Brain pericyte (primary cell): ENCODE results near the gene USP17L5.
"Not testable (repeated sequence)": the region's sequence is repeated elsewhere in the genome, so short reads cannot be mapped to it uniquely, and the experiment has no call there.

ENCODE experiments used
- DNase-seq: peaks from one replicate; pipeline ENCODE4 v3.0.0-alpha.2; 2012; ENCODE audit warnings: low read depth, low spot score

USP17L5 gene, protein sequence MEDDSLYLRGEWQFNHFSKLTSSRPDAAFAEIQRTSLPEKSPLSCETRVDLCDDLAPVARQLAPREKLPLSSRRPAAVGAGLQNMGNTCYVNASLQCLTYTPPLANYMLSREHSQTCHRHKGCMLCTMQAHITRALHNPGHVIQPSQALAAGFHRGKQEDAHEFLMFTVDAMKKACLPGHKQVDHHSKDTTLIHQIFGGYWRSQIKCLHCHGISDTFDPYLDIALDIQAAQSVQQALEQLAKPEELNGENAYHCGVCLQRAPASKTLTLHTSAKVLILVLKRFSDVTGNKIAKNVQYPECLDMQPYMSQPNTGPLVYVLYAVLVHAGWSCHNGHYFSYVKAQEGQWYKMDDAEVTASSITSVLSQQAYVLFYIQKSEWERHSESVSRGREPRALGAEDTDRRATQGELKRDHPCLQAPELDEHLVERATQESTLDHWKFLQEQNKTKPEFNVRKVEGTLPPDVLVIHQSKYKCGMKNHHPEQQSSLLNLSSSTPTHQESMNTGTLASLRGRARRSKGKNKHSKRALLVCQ

DNA sequence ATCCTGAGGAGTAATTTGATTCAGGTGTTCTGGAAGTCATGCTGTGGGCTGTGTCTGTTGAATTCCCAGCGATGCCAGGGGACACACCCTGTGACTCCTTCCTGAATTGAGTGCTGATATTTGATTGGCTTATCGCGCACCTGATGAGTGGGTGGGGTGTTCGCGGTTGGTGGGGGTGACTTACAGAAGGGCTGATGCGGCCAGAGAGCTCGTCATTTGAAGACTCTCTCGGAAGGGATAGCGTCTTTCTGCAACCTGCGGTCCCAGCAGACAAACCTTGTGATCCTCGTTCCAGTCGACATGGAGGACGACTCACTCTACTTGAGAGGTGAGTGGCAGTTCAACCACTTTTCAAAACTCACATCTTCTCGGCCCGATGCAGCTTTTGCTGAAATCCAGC is at the start of gene USP17L5:
Gene USP17L5 (plus strand): TSS at position 301 of the 400 bp plus-strand sequence. CDS start 0 bp downstream, at position 301.
- DNase-seq, result not testable (repeated sequence)

DNA sequence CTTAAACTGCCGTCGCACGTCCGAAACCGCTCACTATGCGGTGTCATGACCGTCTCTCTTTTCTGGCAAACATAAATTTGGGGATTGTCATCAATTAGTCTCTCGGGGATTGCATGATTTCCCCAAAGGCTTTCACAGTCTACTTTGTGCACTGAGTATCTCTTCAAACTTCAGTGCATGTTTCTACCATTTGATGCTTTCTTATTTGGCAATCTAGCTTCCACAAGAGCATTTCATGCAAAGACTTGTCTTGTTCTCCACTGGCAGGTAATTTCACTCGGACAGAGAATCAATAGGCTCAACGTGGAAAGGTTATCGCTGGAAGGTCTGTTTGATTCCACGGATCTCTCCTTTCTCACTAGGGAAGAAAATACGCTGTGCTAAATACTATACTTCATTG is 15.0 kb upstream of the USP17L5 start:
- DNase-seq, result not testable (repeated sequence)

DNA sequence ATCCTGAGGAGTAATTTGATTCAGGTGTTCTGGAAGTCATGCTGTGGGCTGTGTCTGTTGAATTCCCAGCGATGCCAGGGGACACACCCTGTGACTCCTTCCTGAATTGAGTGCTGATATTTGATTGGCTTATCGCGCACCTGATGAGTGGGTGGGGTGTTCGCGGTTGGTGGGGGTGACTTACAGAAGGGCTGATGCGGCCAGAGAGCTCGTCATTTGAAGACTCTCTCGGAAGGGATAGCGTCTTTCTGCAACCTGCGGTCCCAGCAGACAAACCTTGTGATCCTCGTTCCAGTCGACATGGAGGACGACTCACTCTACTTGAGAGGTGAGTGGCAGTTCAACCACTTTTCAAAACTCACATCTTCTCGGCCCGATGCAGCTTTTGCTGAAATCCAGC is 14.3 kb upstream of the USP17L5 start, which contains the start of gene USP17L24:
Gene USP17L24 (plus strand): TSS at position 301 of the 400 bp plus-strand sequence. CDS start 0 bp downstream, at position 301.
- not testable (repeated sequence) for DNase-seq

DNA sequence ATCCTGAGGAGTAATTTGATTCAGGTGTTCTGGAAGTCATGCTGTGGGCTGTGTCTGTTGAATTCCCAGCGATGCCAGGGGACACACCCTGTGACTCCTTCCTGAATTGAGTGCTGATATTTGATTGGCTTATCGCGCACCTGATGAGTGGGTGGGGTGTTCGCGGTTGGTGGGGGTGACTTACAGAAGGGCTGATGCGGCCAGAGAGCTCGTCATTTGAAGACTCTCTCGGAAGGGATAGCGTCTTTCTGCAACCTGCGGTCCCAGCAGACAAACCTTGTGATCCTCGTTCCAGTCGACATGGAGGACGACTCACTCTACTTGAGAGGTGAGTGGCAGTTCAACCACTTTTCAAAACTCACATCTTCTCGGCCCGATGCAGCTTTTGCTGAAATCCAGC is 9.6 kb upstream of the USP17L5 start, which contains the start of gene USP17L25:
Gene USP17L25 (plus strand): TSS at position 301 of the 400 bp plus-strand sequence. CDS start 0 bp downstream, at position 301.
- DNase-seq, result not testable (repeated sequence)

DNA sequence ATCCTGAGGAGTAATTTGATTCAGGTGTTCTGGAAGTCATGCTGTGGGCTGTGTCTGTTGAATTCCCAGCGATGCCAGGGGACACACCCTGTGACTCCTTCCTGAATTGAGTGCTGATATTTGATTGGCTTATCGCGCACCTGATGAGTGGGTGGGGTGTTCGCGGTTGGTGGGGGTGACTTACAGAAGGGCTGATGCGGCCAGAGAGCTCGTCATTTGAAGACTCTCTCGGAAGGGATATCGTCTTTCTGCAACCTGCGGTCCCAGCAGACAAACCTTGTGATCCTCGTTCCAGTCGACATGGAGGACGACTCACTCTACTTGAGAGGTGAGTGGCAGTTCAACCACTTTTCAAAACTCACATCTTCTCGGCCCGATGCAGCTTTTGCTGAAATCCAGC is 4.8 kb upstream of the USP17L5 start, which contains the start of gene USP17L26:
Gene USP17L26 (plus strand): TSS at position 301 of the 400 bp plus-strand sequence. CDS start 0 bp downstream, at position 301.
- not testable (repeated sequence) for DNase-seq

DNA sequence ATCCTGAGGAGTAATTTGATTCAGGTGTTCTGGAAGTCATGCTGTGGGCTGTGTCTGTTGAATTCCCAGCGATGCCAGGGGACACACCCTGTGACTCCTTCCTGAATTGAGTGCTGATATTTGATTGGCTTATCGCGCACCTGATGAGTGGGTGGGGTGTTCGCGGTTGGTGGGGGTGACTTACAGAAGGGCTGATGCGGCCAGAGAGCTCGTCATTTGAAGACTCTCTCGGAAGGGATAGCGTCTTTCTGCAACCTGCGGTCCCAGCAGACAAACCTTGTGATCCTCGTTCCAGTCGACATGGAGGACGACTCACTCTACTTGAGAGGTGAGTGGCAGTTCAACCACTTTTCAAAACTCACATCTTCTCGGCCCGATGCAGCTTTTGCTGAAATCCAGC is 4.6 kb downstream of the USP17L5 start, which contains the start of gene USP17L27:
Gene USP17L27 (plus strand): TSS at position 301 of the 400 bp plus-strand sequence. CDS start 0 bp downstream, at position 301.
- not testable (repeated sequence) for DNase-seq

DNA sequence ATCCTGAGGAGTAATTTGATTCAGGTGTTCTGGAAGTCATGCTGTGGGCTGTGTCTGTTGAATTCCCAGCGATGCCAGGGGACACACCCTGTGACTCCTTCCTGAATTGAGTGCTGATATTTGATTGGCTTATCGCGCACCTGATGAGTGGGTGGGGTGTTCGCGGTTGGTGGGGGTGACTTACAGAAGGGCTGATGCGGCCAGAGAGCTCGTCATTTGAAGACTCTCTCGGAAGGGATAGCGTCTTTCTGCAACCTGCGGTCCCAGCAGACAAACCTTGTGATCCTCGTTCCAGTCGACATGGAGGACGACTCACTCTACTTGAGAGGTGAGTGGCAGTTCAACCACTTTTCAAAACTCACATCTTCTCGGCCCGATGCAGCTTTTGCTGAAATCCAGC is 9.4 kb downstream of the USP17L5 start, which contains the start of gene USP17L28:
Gene USP17L28 (plus strand): TSS at position 301 of the 400 bp plus-strand sequence. CDS start 0 bp downstream, at position 301.
- not testable (repeated sequence) for DNase-seq

DNA sequence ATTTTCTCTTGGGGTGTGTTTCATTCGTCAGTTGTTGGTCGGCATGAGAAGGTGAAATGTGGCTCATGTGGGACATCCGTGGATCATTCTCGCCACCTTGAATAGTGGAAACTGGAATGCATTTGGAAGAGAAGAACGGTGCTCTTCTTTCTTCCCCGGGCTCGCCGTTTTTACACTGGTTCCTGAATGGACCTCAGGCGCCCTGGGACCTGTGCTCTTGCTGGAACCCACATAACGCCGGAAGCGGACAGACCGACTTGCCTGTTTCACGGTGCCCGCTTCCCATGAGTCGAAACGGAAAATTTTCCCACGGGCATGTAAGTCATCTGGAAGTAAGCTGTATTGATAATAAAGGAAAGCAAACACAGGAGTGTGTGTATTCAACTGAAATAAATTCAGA is 11.7 kb downstream of the USP17L5 start:
- not testable (repeated sequence) for DNase-seq

DNA sequence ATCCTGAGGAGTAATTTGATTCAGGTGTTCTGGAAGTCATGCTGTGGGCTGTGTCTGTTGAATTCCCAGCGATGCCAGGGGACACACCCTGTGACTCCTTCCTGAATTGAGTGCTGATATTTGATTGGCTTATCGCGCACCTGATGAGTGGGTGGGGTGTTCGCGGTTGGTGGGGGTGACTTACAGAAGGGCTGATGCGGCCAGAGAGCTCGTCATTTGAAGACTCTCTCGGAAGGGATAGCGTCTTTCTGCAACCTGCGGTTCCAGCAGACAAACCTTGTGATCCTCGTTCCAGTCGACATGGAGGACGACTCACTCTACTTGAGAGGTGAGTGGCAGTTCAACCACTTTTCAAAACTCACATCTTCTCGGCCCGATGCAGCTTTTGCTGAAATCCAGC is 14.1 kb downstream of the USP17L5 start, which contains the start of gene USP17L29:
Gene USP17L29 (plus strand): TSS at position 301 of the 400 bp plus-strand sequence. CDS start 0 bp downstream, at position 301.
- not testable (repeated sequence) for DNase-seq

DNA sequence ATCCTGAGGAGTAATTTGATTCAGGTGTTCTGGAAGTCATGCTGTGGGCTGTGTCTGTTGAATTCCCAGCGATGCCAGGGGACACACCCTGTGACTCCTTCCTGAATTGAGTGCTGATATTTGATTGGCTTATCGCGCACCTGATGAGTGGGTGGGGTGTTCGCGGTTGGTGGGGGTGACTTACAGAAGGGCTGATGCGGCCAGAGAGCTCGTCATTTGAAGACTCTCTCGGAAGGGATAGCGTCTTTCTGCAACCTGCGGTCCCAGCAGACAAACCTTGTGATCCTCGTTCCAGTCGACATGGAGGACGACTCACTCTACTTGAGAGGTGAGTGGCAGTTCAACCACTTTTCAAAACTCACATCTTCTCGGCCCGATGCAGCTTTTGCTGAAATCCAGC is 23.6 kb downstream of the USP17L5 start, which contains the start of gene USP17L30:
Gene USP17L30 (plus strand): TSS at position 301 of the 400 bp plus-strand sequence. CDS start 0 bp downstream, at position 301.
- DNase-seq, result not testable (repeated sequence)

DNA sequence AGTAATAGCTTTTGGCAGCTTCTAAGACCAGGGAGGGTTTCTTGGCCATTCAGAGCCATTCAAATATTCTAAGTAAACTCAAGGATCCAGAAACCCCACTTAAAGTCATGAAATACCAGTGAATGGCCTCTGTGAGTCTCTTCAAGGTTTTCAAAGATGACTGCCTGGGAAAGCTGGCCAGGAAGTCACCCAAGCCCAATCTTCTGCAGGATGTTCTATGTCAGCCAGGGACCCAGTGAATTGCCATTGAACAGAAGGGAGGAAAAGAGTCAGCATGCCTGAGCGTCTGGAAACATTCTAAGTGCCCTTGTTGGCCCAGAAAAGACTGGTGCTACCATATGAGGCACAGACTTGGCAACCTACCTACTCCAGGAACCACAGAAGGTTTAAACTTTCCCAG is 40.7 kb downstream of the USP17L5 start:
- not testable (repeated sequence) for DNase-seq

DNA sequence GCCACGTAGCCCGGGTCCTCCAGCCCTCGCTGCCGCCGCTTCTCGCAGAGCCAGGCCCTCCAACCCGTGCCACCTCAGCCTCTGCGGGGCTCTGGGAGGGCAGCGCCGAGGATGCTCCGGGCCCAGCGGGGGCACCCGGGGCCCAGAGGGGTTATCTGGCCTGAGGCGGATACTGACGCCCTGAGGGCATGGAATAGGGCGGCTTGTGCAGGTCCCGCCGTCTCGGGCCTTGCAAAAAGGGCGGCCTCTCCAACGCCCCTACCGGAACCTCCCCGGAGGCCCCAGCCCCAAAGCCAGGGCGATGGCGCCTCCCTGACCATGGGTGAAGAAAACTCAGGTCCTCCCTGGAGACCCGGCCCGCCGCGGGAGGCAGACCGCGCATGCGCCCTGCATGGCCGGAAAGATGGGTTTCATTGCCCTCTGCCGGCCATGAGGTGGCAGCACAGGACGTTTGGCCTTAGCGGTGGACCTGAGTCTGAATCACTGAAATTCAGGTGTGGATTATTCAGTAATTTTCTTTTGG is 41.9 kb downstream of the USP17L5 start:
- not testable (repeated sequence) for DNase-seq

DNA sequence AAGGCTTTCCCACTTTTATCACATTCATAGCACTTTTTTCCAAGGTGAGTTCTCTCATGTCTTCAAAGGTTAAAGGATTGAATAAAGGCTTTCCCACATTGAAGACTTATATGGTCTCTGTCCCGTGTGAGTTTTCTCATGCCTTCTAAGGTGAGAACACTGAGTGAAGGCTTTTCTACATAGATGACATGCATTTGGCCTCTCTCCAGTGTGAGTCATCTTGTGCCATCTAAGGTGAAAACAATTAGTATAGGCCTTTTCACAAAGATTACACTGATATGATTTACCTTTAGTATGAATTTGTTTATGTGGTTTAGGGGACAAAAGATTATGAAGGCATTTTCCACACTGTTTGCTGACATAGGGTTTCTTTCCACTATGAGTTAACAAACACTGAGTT is 44.9 kb downstream of the USP17L5 start:
- DNase-seq, result no peak

DNA sequence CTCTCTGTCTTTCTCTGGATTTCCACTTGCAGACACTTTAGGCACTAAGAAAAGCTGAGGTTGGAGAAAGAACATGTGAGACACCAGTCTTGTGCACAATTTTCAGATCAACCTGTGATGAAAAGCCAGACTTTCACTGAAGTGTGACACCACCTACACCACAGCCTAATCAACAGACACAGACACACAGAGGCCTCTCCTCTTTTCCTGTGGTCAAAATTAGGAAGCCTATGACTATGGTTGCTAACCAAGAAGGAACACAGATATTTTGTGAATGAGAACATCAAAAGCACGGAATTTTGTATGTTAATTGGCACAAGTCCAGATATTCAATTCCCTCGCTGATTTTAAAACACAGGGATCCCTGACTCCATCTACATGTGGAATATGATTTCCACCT is 49.8 kb downstream of the USP17L5 start:
- not testable (repeated sequence) for DNase-seq
